Uterus (tissue), 2 donors: ENCODE data around the gene SCD.

Experiments used
- CTCF ChIP-seq, 4 experiments: fragments of 200-600 bp in 2 of 4; fragments of 450-650 bp in 2 of 4; sonication (generic) in 2 of 4; IDR thresholded peaks; one replicate each; pipeline ENCODE4 v1.5.1; 2016 to 2019; ENCODE audit warnings: antibody characterized with exemption in 4 of 4, mild to moderate bottlenecking in 2 of 4, moderate library complexity in 1 of 4
- POLR2A ChIP-seq, 2 donors: fragments of 450-650 bp; IDR thresholded peaks; one replicate each; pipeline ENCODE4 v1.6.1; 2016; ENCODE audit warnings: antibody characterized with exemption in 2 of 2, mild to moderate bottlenecking in 1 of 2, moderate library complexity in 1 of 2

- no peak for TF ChIP-seq POLR2A (IDR thresholded peaks at IDR 0.05)
- no peak for TF ChIP-seq CTCF (IDR thresholded peaks at IDR 0.05)
Measured at GRCh38 chr10:100355086-100355485, 8.1 kb downstream of the SCD start.
